NCI-H510A (cell line): ENCODE data around the gene CBFA2T3.

Source experiments
- DNase-seq: peaks from one replicate; lab custom pipeline; 2025; lab: John Stamatoyannopoulos, UW

CBFA2T3 gene

DNA sequence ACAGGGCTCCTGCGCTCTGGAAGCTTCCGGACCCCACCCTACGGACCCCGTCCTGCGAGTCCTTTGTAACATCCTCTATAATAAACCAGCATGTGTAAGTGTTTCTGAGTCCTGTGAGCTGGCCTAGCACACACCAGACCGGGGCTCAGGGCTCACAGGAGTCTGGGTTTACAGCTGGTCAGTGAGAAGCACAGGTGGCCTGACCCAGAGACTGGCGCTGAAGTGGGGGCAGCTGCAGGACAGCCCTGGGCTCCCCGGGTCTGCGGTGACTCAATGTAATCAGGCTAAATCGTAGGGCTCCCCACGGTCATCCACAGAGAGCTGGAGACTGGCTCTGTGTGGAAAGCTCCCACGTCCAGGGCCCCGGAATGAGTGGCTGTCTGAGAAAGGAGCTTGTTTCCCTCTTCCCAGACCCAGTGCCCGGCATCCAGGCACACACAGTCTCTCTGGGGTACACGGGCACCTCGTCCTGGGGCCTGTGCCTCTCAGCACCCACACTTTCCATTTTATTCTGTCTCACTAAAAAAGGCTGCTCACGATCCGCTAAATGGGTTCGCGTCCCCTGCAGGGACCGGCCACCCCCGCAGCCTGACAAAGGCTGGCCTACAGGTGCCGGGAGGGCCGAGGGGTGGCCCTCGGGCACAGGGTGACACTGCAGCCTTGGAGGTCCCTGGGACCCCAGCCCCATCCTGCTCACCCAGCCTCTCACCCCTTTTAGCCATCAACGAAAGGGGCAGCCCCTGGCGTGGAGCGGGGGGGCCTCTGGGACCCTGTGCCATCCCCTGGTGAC lies 18.9 kb upstream of the CBFA2T3 start:
- no peak for DNase-seq

DNA sequence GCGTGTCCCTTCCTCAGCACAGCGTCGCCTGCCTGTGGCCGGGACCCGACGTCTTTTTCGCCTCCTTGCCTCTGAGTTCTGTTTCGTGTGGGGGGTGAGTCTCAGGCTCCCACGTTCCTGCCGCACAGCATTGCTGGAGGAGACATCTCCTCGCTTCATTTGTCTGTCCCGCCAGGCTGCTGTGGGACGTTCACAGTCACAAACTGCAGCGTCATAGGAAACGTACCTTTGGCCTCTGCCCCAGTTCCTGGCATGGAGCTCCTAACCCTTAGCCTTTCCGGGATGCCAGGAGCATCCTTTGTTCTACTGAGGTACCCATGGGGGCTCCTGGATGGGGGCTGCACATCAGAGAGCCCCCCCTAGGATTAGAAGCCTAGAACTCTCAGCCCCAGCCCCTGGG lies 18.2 kb upstream of the CBFA2T3 start:
- no peak for DNase-seq

DNA sequence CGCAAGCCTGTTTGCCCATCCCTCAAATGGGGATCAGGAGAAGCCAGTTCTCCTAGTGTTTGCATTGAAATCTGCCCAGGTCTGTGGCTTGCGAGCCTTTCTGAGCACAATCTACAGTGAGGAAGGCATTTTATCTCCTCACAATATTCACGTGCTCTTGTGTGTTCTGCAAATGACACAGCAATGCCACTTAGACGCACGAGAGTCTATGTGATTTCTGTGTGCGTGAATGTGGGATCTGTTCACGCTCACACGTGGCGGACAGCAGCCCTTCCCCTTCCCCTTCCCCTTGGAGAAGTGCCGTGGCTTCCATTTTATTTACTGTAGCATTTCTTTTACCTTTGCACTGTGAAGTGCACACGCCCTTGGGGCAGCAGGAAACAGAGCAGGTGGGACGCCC lies 17.7 kb upstream of the CBFA2T3 start:
- no peak for DNase-seq

DNA sequence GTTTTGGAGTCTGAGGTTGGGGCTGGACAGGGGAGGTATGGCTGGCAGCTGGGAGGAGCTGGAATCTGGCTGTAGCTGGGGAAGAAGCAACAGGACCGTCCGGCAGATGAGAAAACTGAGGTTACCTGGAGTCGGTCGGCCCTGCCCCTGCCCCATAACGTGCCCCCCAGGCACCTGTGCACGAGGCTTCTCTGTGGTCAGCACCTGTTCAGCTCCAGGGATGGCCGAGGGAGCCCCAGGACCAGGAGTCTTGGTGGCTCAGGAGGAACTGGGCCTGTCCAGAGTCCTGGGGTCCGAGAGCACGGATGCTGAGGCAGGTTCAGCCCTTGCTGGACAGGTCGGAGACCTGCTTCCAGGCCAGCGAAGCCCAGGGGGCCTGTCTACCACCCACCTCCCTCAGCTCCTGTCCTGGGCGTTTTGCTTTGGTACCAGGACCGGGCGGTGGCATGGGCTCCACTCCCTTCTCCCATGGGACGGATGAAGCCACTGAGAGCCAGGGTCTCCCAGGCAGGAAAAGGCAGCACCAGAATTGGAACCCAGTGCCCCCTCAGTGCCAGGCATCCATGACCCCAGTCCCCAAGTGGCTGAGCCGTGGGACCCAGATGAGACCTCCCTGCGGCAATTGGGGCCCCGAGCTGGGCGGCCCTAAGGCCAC lies 17.1 kb upstream of the CBFA2T3 start:
- DNase-seq: no peak

DNA sequence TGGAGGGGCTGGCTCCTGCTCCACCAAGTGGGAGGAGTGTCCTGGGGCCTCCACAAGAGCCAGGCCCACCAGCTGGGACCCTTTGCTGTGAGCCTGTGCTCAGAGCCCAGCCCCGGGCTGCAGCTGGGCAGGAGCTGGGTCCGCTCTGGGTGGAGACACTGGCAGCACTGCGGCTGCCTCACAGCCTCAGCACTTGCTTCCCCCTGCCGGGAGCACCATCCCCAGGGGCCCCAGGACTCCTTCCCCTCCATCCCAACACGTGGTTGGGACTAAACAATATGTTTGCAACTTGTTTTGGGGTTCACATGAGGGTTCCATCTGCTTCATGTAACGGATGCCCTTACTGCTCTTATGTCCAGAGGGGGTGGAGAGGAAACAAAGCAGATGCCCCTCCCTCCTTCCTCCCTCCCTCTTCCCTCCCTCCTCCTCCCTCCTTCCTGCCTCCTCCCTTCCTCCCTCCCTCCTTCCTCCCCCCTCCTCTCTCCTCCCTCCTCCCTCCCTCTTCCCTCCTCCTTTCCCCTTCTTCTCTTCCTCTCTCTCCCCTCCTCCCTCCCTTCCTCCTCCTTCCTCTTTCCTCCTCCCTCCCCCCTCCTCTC lies 16.3 kb upstream of the CBFA2T3 start:
- DNase-seq: no peak

DNA sequence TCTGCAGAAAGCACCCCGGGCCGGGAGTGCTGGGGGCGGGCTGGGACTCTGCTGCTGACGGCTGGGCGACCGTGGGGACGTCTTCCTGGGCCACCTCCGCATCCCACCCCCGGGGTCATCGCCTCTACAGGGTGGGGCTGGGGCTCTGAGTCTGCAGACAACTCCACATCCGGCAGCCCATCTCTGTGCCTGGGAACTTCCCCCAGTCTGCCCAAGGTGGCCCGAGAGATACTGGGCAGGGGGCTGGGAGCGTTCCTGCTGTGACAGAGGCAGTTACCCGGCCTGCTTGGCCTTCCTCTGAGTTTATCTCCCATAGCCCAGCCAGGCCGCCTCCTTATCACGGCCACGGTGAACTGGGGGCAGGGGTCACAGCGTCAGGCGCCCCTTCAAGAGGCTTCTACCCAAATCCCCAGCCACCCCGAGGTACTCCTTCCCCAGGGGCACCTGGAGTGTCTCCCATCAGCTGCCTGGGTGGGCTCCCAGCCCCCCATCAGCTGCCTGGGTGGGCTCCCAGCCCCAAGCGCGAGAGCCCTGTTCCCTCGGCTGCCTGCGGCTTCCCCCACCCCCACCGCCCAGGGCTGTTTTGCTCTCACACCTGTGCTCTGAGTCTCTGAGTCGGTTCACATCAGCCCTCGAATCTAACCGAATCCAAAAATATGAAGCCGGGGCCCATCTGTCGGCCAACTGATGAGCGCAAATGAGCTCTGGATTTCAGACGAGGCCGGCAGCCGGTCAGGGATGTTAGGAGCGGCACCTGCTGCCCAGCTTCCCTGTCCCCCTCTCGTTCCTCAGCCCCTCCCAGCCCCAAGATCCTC lies 15.6 kb upstream of the CBFA2T3 start:
- DNase-seq: no peak

DNA sequence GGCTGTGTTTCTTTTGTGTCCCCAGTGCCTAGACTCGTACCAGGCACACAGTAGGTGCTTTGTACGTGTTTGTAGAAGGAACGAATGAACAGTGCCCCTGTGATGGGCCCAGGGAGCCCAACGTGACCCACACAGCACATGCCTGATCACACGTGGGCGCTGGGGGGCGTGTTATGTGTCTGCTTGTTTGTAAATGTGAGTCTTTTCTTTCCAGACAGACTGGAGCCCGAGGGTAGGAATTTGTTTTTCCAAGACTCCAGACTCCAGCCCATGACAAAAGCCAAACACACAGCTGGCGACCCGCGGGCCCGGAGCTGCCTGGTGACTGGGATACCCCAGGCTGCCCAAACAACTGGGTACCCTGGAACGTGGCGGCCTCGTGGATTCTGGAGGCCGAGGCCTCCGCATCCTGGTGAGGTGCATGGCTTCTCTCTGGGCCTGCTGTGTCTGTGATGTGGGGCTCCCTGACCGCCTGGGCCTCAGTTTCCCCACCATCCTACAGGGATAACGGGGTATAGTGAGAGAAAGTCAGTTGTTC lies 14.9 kb upstream of the CBFA2T3 start:
- DNase-seq: no peak

DNA sequence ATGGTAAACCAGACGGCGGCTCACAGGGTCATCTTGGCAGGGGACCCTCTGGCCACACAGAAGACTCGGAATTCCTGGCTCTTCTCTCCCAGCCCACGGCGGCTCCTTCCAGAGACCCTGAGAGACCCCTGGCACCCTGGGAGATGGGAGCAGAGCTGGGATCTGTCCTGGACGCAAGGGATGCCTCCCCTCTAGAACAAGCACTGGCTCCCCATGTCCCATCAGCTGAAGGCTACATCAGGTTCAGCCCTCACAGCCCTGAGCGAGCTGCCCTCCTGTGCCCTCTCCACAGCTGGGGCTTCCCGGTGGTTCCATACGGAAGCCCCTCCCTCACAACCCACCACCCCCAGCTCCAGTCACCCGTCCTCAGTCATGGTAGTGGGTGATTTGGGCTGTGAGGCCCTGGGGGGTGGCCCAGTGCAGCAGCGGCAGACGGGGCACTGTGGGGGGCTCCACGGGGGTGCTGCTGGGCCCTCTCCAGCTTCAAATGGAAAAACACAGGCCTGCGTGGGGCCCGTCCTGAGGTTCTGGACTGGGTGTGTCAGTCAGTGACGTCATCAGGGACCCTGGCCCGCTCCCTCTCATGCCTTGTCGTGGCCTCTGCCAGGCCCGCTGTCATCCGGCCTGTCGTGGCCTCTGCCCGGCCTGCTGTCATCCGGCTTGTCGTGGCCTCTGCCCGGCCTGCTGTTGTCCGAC lies 13.0 kb upstream of the CBFA2T3 start:
- no peak for DNase-seq

DNA sequence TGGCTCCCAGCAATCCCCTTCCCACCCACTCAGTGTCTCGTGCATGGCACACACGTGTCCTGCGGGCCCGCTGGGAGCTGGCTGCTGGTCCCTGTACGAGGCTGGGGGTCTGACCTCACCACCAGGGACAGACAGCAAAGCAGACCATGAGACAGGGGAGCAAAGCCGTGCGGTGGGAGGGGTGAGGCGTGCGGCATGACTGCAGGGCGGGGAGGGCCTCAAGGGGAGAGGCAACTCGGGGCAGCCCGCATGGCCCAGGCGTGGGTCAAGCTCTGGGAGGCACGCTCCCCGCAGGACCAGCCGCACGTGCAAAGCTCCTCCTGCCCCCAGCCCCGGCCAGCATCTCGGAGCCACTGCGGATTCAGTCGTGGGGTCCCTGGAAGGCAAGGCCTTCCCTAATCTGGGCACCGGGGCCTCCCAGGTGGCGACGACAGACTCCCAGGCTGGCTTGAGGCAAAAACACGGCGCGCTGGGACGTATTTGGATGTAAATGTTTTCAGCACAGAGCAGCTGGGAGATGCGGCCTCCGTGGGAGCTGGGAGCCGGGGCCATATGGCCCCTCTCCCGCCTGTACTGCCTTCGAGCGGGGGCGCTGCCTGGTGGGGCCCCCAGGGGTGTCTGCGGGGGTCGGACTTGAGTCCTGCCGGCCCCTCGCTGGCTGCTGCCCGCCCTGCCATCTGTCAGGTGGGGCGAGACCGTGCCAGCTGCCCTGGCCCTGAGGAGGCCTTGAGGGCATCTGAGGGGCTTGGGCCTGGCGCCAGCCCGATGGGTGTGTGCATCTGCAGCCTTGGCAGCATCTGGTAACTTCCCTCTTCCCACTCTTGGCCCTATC lies 12.2 kb upstream of the CBFA2T3 start:
- DNase-seq: no peak

DNA sequence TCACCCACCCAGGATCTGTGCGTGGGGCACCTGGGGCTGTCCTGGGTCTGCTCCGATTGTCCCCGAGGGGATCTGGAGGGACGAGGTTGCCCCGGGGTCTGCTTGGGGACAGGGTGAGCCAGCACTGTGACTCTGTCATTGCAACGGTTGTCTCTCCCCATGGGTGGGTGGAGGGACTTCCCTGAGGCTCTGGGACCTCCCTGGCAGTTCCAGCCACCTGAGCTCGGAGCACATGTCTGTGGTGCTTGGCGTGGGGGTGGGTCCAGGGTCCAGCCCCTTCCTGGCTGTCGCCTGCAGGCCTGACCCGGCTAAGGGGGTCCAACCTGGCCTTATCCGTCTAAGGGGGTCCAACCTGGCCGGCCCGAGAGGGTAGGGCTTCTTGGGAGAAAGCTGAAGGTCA lies 8.5 kb upstream of the CBFA2T3 start:
- no peak for DNase-seq

DNA sequence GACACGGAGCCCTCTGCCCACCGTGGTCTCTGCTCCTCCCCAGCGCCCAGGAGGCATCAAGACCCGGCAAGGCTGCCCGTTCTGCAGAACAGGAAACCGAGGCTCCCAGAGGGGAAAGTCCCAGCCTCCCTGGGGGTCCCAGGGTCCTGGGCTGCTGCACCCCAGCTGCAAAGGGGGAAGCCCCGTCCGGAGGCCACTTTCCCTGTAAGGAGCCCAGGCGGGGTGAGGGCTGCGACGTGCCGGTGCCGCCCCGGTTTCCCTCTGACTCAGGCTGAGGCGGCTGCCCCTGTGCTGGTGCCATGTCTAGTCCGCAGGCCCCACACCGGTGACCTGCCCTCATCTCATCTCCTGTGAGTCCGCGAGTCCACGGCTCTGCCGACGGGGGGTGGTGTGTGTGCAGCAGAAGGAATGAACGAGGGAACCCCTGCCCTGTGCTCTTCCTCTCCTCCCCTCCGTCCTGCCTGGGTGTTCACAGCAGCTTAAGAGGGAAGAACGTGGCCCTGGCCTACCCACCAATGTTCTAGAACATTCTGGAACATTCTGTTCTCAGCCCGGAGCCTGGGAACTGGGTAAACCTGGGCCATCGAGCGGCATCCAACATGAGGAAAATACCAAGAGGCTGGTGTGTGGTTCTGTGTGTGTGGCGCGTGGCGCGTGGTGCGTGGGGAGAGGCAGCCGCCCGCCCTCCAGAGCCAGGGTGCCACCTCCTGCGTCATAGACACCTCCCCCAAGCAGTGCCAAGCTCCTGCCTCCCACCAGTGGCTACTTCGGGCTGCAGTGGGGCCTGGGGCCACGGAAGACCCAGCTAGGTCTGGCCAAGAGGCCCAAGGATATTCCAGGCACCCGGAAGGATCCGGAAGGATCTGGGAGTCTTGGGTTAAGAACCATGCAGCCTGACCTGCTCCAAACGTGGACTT lies 7.0 kb upstream of the CBFA2T3 start:
- no peak for DNase-seq

DNA sequence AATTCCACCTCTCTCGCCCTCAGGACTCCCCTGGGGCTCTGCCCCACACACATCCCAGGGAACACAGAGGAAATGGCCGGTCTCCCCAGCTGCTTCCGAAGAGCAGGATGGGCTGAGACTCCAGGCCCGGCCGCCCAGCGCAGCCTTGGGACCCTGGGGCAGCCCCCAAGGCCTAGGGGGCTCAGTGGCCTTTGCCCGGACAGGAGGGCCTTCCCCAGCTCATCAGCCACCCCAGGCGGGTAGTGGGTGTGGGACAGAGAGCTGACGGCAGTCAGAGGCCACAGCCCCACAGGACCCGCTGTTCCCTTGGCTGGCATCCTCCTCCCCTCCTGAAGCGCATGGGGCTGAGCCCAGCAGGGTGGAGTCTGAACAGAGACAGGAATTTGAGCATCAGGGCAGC lies 6.2 kb upstream of the CBFA2T3 start:
- DNase-seq: no peak

DNA sequence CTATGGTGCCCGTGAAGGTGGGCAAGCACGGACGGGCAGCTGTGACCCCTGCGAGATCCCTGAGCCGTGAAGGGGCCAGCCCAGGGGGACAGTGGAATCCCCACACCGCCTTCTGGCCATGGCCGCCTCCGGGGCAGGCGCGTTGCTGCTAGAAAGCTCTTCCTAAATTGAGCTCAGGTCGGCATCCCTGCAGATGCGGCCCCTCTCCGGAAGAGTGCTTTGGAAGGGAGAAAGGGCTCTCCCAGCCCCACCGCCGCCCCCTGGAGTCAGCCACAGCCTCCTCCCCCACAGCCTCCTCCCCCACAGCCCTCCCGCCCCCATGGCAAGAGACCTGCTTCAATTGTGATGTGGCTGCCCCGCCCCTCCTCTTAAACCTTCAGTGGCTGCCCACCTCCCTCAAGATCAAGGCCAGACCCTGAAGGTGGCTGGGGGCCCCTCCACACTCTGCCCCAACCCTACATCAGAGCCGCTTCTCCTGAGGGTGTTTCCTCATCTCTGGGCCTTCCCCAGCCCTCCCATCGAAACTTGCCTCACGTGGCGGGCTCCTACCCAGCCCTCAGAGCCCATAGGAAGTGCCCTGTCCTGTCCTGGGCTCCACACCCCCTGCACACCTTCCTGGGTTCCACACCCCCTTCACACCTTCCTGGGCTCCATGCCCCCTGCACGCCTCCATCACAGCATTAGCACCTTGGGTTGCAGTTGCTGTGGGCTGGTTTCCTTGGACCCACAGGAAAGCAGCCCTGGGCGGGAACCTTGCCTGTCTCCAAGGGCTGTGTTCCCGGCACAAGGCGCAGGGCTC lies 5.5 kb upstream of the CBFA2T3 start:
- DNase-seq: no peak

DNA sequence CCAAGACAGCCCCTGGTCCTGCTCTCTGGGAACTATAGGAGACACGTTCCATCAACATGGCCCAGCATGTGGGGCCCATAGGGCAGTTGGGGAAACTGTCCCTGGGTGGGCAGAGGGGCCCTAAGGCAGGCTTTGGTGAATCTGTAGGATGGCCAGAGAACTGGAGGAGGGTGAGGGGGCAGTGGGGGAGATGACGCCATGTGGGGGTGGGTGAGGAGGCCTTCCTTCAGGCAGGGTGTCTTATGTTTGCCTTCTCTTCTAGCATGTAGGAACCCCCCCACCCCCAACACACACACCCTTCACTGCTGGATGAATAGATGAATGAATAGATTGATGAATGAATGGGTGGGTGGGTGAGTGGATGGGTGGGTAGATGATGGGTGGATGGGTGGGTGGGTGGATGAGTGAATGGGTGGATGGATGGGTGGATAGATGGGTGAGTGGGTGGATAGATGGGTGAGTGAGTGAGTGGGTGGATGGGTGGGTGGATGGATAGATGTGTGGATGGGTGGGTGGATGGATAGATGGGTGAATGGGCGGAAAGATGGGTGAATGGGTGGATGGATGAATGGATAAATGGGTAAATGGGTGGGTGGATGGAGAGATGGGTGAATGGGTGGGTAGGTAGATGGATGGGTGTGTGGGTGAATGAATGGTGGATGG lies 2.5 kb upstream of the CBFA2T3 start:
- DNase-seq: no peak

DNA sequence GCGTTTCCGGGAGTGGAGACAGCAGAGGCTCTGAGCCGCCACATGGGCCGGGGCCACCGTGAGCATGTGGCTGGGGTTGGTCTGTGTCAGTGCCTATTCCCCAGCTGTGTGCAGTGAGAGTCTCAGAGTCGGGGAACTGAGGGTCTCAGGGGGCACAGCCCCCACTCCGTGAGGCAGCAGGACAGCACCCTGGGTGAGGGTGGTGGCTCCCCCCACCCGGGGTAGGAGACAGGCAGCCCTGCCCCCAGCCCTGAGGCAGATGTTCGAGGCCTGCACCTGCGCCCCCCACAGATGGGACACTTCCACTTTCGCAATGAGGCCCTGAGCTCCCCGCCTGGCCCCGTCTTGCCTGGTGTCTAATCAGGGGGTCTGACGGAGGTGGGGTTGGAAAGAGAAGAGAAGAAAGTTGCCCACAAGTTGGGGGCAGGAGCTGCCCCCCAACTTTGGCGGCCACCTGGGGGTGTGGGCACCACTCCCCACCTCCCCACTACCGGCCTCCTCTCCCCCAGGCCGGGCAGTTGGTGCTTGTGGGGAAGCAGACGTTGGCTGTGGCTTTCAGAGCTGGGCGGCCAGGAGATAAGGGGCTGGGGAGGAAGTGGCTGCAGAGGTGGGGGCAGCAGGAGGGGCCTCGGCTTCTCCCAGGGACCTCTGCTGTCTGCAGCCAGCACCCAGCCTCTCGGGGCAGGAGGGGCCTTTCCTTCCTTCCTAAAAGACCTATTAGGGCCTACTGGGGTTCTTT lies 1.8 kb upstream of the CBFA2T3 start:
- no peak for DNase-seq

DNA sequence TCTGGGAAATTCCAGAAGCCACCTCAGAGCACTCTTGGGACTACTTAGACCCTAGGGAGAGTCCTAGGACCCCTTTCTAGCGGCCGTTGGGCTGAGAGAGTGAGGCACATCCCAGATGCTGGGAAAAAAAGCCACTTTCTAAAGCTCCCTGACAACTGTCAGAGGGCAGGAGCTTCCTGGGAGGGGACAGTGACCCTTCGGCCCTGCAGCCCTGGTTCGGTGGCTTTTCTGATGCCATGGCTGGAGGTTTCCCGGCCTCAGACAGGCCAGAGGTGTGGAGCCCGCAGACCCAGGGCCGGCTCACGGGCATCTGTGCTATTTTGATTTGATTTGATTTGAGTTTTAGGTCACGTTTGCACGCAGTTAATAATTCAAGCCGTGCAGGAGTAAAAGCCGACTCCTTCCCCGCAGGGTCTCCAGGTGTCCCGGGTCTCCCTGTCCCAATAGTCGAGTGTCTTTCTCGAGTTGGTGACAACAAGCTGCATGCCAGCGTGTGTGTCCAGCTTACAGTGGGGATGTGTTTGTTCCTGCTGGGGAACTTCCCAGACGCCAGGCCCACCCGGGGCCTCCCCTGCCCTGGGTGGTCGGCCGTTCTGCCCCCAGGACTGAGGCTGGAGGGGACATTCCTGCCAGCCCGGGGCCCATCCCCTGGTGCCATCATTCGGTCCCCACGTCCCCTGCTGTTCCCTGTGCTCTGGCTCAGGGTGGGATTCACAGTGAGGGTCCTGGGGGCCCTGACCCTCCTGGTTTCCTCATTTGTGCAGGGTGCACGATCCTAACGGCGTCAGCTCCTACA lies 1.0 kb upstream of the CBFA2T3 start:
- no peak for DNase-seq
